ENCODE data around the gene SORBS1. TPM values are rescaled to one million over a fixed set of nuclear protein-coding genes. Genes with fewer than 3 reads are reported as not detected.

The SORBS1 gene
- total and polyA plus RNA-seq, 2 donors (not counting 3 experiments of a cell fraction or from before 2014, with no cell fraction given), result 2.0 to 7.9 TPM

DNA sequence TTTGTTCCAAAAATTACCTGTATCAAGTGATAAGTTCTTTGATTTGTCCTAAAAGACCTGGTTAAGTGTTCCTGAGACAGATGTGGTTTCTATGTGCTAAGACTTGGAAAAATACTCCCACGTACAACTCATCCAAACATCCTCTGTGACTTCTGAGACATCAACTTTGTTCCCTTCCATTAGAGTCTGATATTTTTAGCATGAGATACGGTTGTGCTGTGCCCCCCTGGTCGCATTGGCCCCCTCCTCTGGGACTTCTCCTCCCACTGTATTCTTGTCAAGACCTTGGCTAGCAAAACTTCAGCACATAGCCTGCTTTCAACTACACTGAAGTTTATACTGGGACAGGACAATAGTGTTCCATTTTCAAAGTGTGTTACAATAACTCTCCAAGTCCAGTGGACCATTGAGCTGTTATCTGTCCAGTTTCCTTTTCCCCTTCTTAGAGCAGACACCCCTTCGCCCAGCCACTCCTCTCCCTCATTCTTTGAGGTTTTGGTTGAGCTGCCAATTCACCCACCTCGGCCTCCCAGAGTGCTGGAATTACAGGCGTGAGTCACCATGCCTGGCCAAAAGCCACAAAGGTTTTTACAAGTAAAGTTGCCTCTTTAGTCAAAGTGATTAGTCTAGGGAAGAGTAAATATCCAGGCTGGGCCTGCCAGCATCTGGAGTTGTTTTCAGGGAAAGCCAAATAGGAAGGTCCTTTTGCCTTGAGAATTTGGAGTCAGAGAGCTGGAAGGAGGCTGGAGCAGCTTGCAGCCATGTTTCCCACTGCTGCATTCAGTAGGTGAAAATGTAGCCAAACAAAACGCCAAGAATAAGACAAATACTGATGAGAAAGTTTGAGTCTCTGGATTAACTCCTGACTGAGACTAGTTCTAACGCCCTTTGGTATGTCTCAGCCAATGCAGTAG, 252.5 kb downstream of the SORBS1 start:
- Histone ChIP-seq H3K79me2 (ENCODE audit: control insufficient read depth, insufficient read depth, low read length) (no peaks in the 10 kb centered on the region), H3K4me1 (ENCODE audit: control insufficient read depth, extremely low read depth, insufficient read depth, low read length) (peaks cover 15% of the 10 kb centered on the region), H3K9me1 (replicated peaks; ENCODE audit: control insufficient read depth, extremely low read depth, insufficient read depth, low read length) (no peaks in the 10 kb centered on the region), H3K4me2 (ENCODE audit: insufficient read depth, low read length) (peak overlapping the region; percentile 74), H3K4me3 (replicated peaks in 1 of 3; ENCODE audit: insufficient read depth in 1 of 3, low read depth in 1 of 3, low read length in 3 of 3) (no peak overlapping the region), H3K9me3 (replicated peaks; ENCODE audit: control insufficient read depth, insufficient read depth, low read length) (no peaks in the 10 kb centered on the region), H4K20me1 (replicated peaks; ENCODE audit: control insufficient read depth, extremely low read depth, insufficient read depth, low read length) (no peaks in the 10 kb centered on the region), H2AFZ (ENCODE audit: low read depth, low read length) (peak overlapping the region; percentile 48), H3K27ac (ENCODE audit: insufficient read depth, low read depth, low read length) (peak overlapping the region; percentile 55), H3K27me3 (ENCODE audit: control insufficient read depth in 2 of 2, insufficient read depth in 2 of 2, low read length in 2 of 2) (no peaks in the 10 kb centered on the region), H3K9ac (replicated peaks; ENCODE audit: extremely low read depth, insufficient read depth, low read length) (peak overlapping the region; percentile 13), H3K36me3 (ENCODE audit: control insufficient read depth in 2 of 2, extremely low read depth in 1 of 2, insufficient read depth in 2 of 2, low read length in 2 of 2) (no peaks in the 10 kb centered on the region)
- CTCF ChIA-PET, result interaction anchor here (0.6 to 1.5 kb wide), 9 partner anchors 10 to 66 kb away, joined by 3 to 5 read pairs (median 4); no protein-coding TSS in a partner anchor
- BruUV-seq (replicated peaks), result no TSS peak
- peak; percentile 69 for TF ChIP-seq GATA2 (IDR thresholded peaks at IDR 0.05; ENCODE audit: insufficient read depth, insufficient read length, low read depth, low read length)
- TF ChIP-seq POLR2AphosphoS5 (IDR thresholded peaks at IDR 0.05; ENCODE audit: insufficient read depth, low read depth, low read length), result peak; percentile 51
- TF ChIP-seq, protein P1, sequence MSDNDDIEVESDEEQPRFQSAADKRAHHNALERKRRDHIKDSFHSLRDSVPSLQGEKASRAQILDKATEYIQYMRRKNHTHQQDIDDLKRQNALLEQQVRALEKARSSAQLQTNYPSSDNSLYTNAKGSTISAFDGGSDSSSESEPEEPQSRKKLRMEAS (IDR thresholded peaks at IDR 0.05; ENCODE audit: insufficient read depth, insufficient read length), result no peak
- TF ChIP-seq, protein P2, sequence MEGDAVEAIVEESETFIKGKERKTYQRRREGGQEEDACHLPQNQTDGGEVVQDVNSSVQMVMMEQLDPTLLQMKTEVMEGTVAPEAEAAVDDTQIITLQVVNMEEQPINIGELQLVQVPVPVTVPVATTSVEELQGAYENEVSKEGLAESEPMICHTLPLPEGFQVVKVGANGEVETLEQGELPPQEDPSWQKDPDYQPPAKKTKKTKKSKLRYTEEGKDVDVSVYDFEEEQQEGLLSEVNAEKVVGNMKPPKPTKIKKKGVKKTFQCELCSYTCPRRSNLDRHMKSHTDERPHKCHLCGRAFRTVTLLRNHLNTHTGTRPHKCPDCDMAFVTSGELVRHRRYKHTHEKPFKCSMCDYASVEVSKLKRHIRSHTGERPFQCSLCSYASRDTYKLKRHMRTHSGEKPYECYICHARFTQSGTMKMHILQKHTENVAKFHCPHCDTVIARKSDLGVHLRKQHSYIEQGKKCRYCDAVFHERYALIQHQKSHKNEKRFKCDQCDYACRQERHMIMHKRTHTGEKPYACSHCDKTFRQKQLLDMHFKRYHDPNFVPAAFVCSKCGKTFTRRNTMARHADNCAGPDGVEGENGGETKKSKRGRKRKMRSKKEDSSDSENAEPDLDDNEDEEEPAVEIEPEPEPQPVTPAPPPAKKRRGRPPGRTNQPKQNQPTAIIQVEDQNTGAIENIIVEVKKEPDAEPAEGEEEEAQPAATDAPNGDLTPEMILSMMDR (IDR thresholded peaks at IDR 0.05; ENCODE audit: extremely low read depth in 1 of 2, insufficient read depth in 1 of 2, low read depth in 1 of 2, low read length in 2 of 2), result no peak
- no peak for TF ChIP-seq POLR2A (IDR thresholded peaks at IDR 0.05; ENCODE audit: low read depth, low read length)
- TF ChIP-seq MYC (IDR thresholded peaks at IDR 0.05; ENCODE audit: low read depth, low read length), result no peak
- TF ChIP-seq EZH2 (IDR thresholded peaks at IDR 0.05; ENCODE audit: borderline replicate concordance, low read depth, low read length, severe bottlenecking), result no peak
- TF ChIP-seq JUN (IDR thresholded peaks at IDR 0.05; ENCODE audit: borderline replicate concordance, insufficient read depth, insufficient read length, low read depth), result peak; percentile 69
- TF ChIP-seq FOS (IDR thresholded peaks at IDR 0.05; ENCODE audit: borderline replicate concordance, insufficient read depth, low read length), result peak; percentile 92
- FAIRE-seq, result peak; percentile 99
- intact Hi-C loops (cut with micrococcal nuclease), result loop anchor here (1.0 to 2.0 kb wide), 2 partner anchors 14 to 26 kb away; no protein-coding TSS in a partner anchor
- dilution Hi-C loops (cut with MboI; ENCODE audit: extremely low pct_ligation_motif_present, low sequenced_read_pairs), result no loop called here
- DNase-seq (ENCODE audit: low read depth, low spot score), result peak; percentile 90
- POLR2A ChIA-PET, result interaction anchor here (0.7 kb wide), 1 partner anchor 66 kb away, joined by 4 read pairs; no protein-coding TSS in a partner anchor

Data from endothelial cell of umbilical vein (primary cell).